Muscle of back (tissue), 11 donors: ENCODE measurements around the gene VAMP1. TPM values are rescaled to one million over a fixed set of nuclear protein-coding genes. Genes with fewer than 3 reads are reported as not detected.

Experiments
- DNase-seq, 3 donors: peaks; one replicate each; pipeline versions ENCODE4 v3.0.0 to v3.0.0-alpha.2; 2013
- polyA plus RNA-seq, 10 donors: library from polyadenylated mRNA; unstranded; fragments of 120-200 nt; gene quantifications; one replicate each; pipeline ENCODE4 v1.2.1, GENCODE V29; 2013; ENCODE audit not compliant: insufficient read length in 10 of 10

Gene VAMP1
- polyA plus RNA-seq, 10 donors, result 6.6 to 18.1 (median 9.0) TPM

GRCh38 chr12:6426882-6427671 lies 43.4 kb downstream of the VAMP1 start:
- DNase-seq, result no peak

GRCh38 chr12:6425590-6426531 lies 44.6 kb downstream of the VAMP1 start:
- peak in 1 of 3 donors; percentile 16 for DNase-seq

- no peak for DNase-seq
Observed at GRCh38 chr12:6424866-6425265, 45.6 kb downstream of the VAMP1 start.

GRCh38 chr12:6424008-6424347 lies 46.5 kb downstream of the VAMP1 start:
- no peak for DNase-seq

GRCh38 chr12:6423267-6424007 lies 47.0 kb downstream of the VAMP1 start:
- DNase-seq, result peak; percentile 87 to 93 (median 89)

- DNase-seq, result peak in 1 of 3 donors; percentile 11
Observed at GRCh38 chr12:6420364-6420763, 50.1 kb downstream of the VAMP1 start.

GRCh38 chr12:6418796-6419195 lies 51.7 kb downstream of the VAMP1 start:
- DNase-seq, result no peak

- DNase-seq, result peak in 1 of 3 donors; percentile 26
Observed at GRCh38 chr12:6416596-6416995, 53.9 kb downstream of the VAMP1 start.

Other genes with a start within 250 kb of the VAMP1 start
- 1 to 10 TPM in 4 of 10 donors, under 1 TPM in 6; 0.10 to 2.5 (median 0.88) TPM for gene PLEKHG6, start 160.0 kb downstream of the VAMP1 start, polyA plus RNA-seq
- 10 to 100 TPM; 55.2 to 91.6 (median 67.5) TPM for gene TNFRSF1A, start 128.6 kb downstream of the VAMP1 start, polyA plus RNA-seq
- 1 to 10 TPM in 1 of 10 donors, under 1 TPM in 5, not detected in 4; 0.36 to 1.2 (median 0.40) TPM for gene SCNN1A, start 95.1 kb downstream of the VAMP1 start, polyA plus RNA-seq
- 10 to 100 TPM; 28.5 to 44.4 (median 35.7) TPM for gene LTBR, start 86.5 kb downstream of the VAMP1 start, polyA plus RNA-seq
- 1 to 10 TPM in 4 of 10 donors, under 1 TPM in 6; 0.34 to 5.9 (median 0.86) TPM for gene CD27, start 25.7 kb downstream of the VAMP1 start, polyA plus RNA-seq
- gene TAPBPL, start 18.6 kb downstream of the VAMP1 start, polyA plus RNA-seq, result 10 to 100 TPM in 3 of 10 donors, 1 to 10 TPM in 7; 5.4 to 11.6 (median 9.0) TPM
- 100 to 1,000 TPM; 117 to 156 (median 137) TPM for gene MRPL51, start 22.6 kb upstream of the VAMP1 start, polyA plus RNA-seq
- 10 to 100 TPM; 28.4 to 52.4 (median 37.9) TPM for gene NCAPD2, start 23.4 kb upstream of the VAMP1 start, polyA plus RNA-seq
- 1,000 to 10,000 TPM; 2,765 to 4,884 (median 4,736) TPM for gene GAPDH, start 63.8 kb upstream of the VAMP1 start, polyA plus RNA-seq
- 10 to 100 TPM; 19.8 to 37.0 (median 30.3) TPM for gene IFFO1, start 85.4 kb upstream of the VAMP1 start, polyA plus RNA-seq
- 10 to 100 TPM; 18.6 to 26.9 (median 23.8) TPM for gene NOP2, start 97.6 kb upstream of the VAMP1 start, polyA plus RNA-seq
- 100 to 1,000 TPM; 125 to 170 (median 147) TPM for gene CHD4, start 136.7 kb upstream of the VAMP1 start, polyA plus RNA-seq
- 1 to 10 TPM in 9 of 10 donors, under 1 TPM in 1; 0.99 to 2.3 (median 1.5) TPM for gene LPAR5, start 165.3 kb upstream of the VAMP1 start, polyA plus RNA-seq
- 1 to 10 TPM; 2.1 to 3.8 (median 2.5) TPM for gene ACRBP, start 176.8 kb upstream of the VAMP1 start, polyA plus RNA-seq
- 10 to 100 TPM; 43.7 to 54.1 (median 48.9) TPM for gene ING4, start 192.4 kb upstream of the VAMP1 start, polyA plus RNA-seq
- gene ZNF384, start 218.7 kb upstream of the VAMP1 start, polyA plus RNA-seq, result 10 to 100 TPM; 40.6 to 62.3 (median 47.0) TPM
- 1 to 10 TPM; 2.6 to 7.0 (median 4.4) TPM for gene PIANP, start 230.1 kb upstream of the VAMP1 start, polyA plus RNA-seq